Measurements from ENCODE around the gene RET.
"Not testable (repeated sequence)": the region's sequence is repeated elsewhere in the genome, so short reads cannot be mapped to it uniquely, and the experiment has no call there.

RET gene

GRCh38 chr10:43137717-43138020, 60.8 kb downstream of the RET start:
- Mint-ChIP-seq H3K27me3 (no peaks in the 10 kb centered on the region), H3K4me1 (peaks cover 32 to 76% of the 10 kb centered on the region in 2 donors), H3K9me3 (no peaks in the 10 kb centered on the region), H3K36me3 (peaks cover 2 to 10% of the 10 kb centered on the region in 2 donors), H3K27ac (peak overlapping the region; percentile 96), H3K4me3 (peak overlapping the region; percentile 97 to 99)
- DNase-seq: no peak
- ATAC-seq (replicated peaks): peak; percentile 36 to 41

GRCh38 chr10:43138021-43138756, 61.3 kb downstream of the RET start, which contains the start of gene CSGALNACT2:
Gene CSGALNACT2 (plus strand): TSS chr10:43138445. CDS start chr10:43155150, 16,705 bp downstream.
- ATAC-seq (replicated peaks) (peak; percentile 79 to 84), DNase-seq (peak; percentile 85)
- H3K27me3 Mint-ChIP-seq: no peaks in the 10 kb centered on the region
- peaks cover 32 to 72% of the 10 kb centered on the region in 2 donors for H3K4me1 Mint-ChIP-seq
- peak within 1 kb of the TSS; percentile 97 to 99 for H3K4me3 Mint-ChIP-seq
- H3K36me3 Mint-ChIP-seq: peaks cover 2 to 10% of the 10 kb centered on the region in 2 donors
- H3K27ac Mint-ChIP-seq: peak within 1 kb of the TSS; percentile 99
- H3K9me3 Mint-ChIP-seq: no peaks in the 10 kb centered on the region

DNA sequence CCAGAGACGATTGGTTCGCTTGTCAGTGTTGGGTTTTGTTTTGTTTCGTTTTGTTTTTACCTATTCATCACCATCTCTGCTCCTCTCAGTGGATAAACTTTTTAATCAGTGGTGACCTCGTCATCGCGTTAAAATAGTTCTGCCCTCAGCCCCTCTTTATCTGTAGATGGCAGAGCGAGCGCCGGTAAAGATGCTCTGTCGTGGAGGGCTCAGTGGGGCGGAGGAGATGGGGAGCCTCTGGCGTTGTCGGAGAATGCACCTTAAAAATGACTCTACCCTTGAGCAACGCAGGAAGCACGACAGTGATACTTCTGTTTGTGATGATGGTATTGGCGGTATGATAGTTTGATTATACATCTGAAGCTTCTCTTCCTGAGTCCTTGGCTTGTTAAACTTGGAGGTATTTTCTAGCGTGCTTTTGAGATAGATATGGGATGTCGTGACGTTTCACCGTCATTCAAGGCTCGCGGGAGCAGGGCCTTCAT, 61.9 kb downstream of the RET start:
- H3K36me3 Mint-ChIP-seq: peaks cover 2 to 10% of the 10 kb centered on the region in 2 donors
- peak overlapping the region; percentile 97 to 99 for H3K4me3 Mint-ChIP-seq
- no peaks in the 10 kb centered on the region for H3K9me3 Mint-ChIP-seq
- ATAC-seq (replicated peaks): peak; percentile 60 to 66
- peaks cover 34 to 76% of the 10 kb centered on the region in 2 donors for H3K4me1 Mint-ChIP-seq
- DNase-seq: peak; percentile 52
- H3K27ac Mint-ChIP-seq: peak overlapping the region; percentile 99
- no peaks in the 10 kb centered on the region for H3K27me3 Mint-ChIP-seq

DNA sequence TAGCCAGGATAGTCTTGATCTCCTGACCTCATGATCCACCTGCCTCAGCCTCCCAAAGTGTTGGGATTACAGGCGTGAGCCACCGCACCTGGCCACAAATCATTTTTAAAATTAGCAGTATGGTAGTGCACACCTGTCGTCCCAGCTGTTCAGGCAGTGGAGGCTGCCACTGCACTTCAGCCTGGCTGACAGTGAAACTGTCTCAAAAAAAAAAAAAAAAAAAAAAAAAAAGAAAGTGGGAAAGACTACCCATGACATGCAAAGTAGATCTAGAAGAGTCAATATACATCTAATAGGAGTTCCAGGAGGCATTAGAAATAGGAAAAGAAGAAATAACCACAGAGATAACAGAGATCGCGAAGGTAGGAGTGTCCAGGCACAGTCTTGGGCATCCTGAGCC, 64.6 kb downstream of the RET start:
- Mint-ChIP-seq H3K27me3 (no peaks in the 10 kb centered on the region), H3K27ac (peak overlapping the region; percentile 9), H3K4me1 (peaks cover 36 to 81% of the 10 kb centered on the region in 2 donors), H3K4me3 (peak overlapping the region in 1 of 2 donors; percentile 43), H3K36me3 (peaks cover 2 to 5% of the 10 kb centered on the region in 2 donors), H3K9me3 (peaks cover 0 to 1% of the 10 kb centered on the region in 2 donors)
- DNase-seq: no peak
- ATAC-seq (replicated peaks): no peak

GRCh38 chr10:43145311-43145710, 68.4 kb downstream of the RET start:
- no peak overlapping the region for H3K4me3 Mint-ChIP-seq
- no peaks in the 10 kb centered on the region for H3K27me3 Mint-ChIP-seq
- no peak overlapping the region for H3K27ac Mint-ChIP-seq

GRCh38 chr10:43145936-43146335, 69.1 kb downstream of the RET start:
- H3K4me3 Mint-ChIP-seq; ATAC-seq (replicated peaks); H3K27me3 Mint-ChIP-seq; H3K9me3 Mint-ChIP-seq; DNase-seq: not testable (repeated sequence)
- Mint-ChIP-seq H3K4me1 (peaks cover 19 to 60% of the 10 kb centered on the region in 2 donors), H3K36me3 (peaks cover 10 to 20% of the 10 kb centered on the region in 2 donors), H3K27ac (peak overlapping the region; percentile 31)

More at GRCh38 chr10:43145311-43145710, 68.4 kb downstream of the RET start:
- peaks cover 0 to 5% of the 10 kb centered on the region in 2 donors for H3K9me3 Mint-ChIP-seq
- no peak for ATAC-seq (replicated peaks)
- H3K4me1 Mint-ChIP-seq: peaks cover 24 to 66% of the 10 kb centered on the region in 2 donors
- DNase-seq: no peak
- peaks cover 10 to 20% of the 10 kb centered on the region in 2 donors for H3K36me3 Mint-ChIP-seq

GRCh38 chr10:43151371-43151770, 74.5 kb downstream of the RET start:
- Mint-ChIP-seq H3K4me1 (peaks cover 16 to 34% of the 10 kb centered on the region in 2 donors), H3K27me3 (no peaks in the 10 kb centered on the region), H3K36me3 (peaks cover 11 to 18% of the 10 kb centered on the region in 2 donors), H3K4me3 (no peak overlapping the region), H3K9me3 (peaks cover 0 to 4% of the 10 kb centered on the region in 2 donors), H3K27ac (no peak overlapping the region)
- ATAC-seq (replicated peaks) (no peak), DNase-seq (no peak)

GRCh38 chr10:43153901-43154300, 77.0 kb downstream of the RET start:
- Mint-ChIP-seq H3K27me3 (no peaks in the 10 kb centered on the region), H3K4me3 (no peak overlapping the region), H3K27ac (no peak overlapping the region), H3K9me3 (peaks cover 0 to under 1% of the 10 kb centered on the region in 2 donors), H3K36me3 (peaks cover 16% of the 10 kb centered on the region in 2 donors), H3K4me1 (peaks cover 17 to 30% of the 10 kb centered on the region in 2 donors)
- ATAC-seq (replicated peaks) (no peak), DNase-seq (no peak)

GRCh38 chr10:43155221-43155620, 78.4 kb downstream of the RET start:
- H3K36me3 Mint-ChIP-seq: peaks cover 11 to 14% of the 10 kb centered on the region in 2 donors
- no peak overlapping the region for H3K27ac Mint-ChIP-seq
- DNase-seq (no peak), ATAC-seq (replicated peaks) (no peak)
- H3K9me3 Mint-ChIP-seq: no peaks in the 10 kb centered on the region
- peaks cover 17 to 33% of the 10 kb centered on the region in 2 donors for H3K4me1 Mint-ChIP-seq
- no peaks in the 10 kb centered on the region for H3K27me3 Mint-ChIP-seq
- no peak overlapping the region for H3K4me3 Mint-ChIP-seq

GRCh38 chr10:43155741-43156140, 78.9 kb downstream of the RET start:
- DNase-seq (no peak), ATAC-seq (replicated peaks) (no peak)
- Mint-ChIP-seq H3K27ac (no peak overlapping the region), H3K4me3 (no peak overlapping the region), H3K36me3 (peaks cover 11 to 16% of the 10 kb centered on the region in 2 donors), H3K4me1 (peaks cover 18 to 38% of the 10 kb centered on the region in 2 donors), H3K9me3 (no peaks in the 10 kb centered on the region), H3K27me3 (no peaks in the 10 kb centered on the region)

DNA sequence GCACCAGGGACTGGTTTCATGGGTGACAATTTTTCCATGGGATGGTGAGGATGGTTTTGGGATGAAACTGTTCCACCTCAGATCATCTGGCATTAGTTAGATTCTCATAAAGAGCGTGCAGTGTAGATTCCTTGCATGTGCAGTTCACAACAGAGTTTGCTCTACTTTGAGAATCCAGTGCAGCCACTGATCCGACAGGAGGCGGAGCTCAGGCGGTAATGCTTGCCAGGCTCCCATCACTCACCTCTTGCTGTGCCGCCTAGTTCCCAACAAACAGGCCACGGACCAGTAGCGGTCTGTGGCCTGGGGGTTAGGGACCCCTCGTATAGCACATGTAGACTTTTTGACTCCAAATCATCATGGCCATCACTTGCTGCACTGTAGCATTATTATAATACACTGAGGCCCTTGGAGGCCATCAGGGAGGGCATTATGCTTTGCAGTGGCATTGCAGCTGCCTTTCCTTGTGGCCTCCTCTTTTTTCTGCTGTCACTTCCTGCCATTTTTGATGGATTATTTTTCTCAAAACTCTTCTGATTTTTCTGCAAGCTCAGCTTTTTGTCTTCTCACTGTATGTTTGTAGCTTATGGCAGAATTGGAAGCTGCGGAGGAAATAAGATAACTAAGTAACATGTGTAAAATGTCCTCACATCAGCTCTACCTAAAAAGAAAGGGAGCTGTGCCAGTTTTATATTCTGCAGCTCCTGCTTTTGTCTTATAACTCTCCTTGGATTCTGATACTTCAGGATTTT, 79.9 kb downstream of the RET start:
- H3K27ac Mint-ChIP-seq: peak overlapping the region; percentile 3
- H3K36me3 Mint-ChIP-seq: peaks cover 16 to 25% of the 10 kb centered on the region in 2 donors
- H3K4me1 Mint-ChIP-seq: peaks cover 21 to 41% of the 10 kb centered on the region in 2 donors
- H3K9me3 Mint-ChIP-seq: no peaks in the 10 kb centered on the region
- ATAC-seq (replicated peaks): no peak
- no peaks in the 10 kb centered on the region for H3K27me3 Mint-ChIP-seq
- no peak for DNase-seq
- H3K4me3 Mint-ChIP-seq: no peak overlapping the region

DNA sequence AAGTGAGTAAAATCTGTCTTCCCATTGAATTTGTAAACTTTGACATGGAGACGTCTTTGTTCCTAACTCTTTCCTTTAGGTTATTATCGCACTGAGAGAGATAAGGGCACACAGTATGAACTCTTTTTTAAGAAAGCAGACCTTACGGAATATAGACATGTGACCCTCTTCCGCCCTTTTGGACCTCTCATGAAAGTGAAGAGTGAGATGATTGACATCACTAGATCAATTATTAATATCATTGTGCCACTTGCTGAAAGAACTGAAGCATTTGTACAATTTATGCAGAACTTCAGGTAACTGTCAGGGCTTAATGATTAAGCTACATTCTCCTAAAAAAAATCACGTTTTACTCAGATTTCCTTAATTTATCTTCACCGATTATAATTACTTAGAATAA, 81.8 kb downstream of the RET start:
- no peak overlapping the region for H3K27ac Mint-ChIP-seq
- H3K27me3 Mint-ChIP-seq: no peaks in the 10 kb centered on the region
- H3K4me1 Mint-ChIP-seq: peaks cover 23 to 40% of the 10 kb centered on the region in 2 donors
- ATAC-seq (replicated peaks) (no peak), DNase-seq (no peak)
- H3K36me3 Mint-ChIP-seq: peaks cover 27 to 42% of the 10 kb centered on the region in 2 donors
- no peaks in the 10 kb centered on the region for H3K9me3 Mint-ChIP-seq
- H3K4me3 Mint-ChIP-seq: no peak overlapping the region

DNA sequence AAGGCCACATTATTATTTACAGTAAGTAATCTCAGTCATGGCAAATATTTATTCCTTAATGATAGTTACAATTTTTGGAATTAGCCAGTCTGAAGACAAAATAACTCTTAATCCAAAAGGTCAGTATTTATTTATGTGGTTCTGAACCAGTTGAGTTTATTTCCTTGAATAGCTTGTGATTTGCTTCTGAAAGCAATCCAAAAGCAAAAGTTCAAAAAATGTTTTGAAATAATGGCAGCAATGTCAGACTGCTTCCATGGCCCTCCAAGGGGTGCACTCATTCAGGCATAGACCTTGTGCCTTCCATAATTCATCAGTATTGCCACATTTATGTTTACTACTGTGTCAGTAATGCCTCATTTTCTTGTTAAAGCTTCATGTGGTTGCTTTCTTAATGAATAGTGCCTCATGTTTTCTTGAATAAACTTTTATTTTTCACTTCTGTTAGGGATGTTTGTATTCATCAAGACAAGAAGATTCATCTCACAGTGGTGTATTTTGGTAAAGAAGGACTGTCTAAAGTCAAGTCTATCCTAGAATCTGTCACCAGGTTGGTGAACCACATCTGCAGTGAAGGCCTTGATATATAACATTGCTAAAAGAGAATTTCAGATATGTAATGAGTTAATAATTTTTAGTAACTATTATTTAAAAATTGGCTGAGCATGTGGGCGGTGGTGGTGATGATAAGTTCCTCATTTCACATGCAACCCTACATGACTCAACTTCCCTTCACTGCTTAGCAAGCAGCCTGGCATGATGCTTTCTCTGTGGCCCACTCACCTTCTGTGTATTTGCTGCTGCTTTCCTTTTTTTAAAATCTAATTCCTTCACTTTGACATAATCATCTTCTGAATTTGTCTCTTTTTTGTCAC, 83.4 kb downstream of the RET start:
- Mint-ChIP-seq H3K27ac (peak overlapping the region; percentile 56), H3K9me3 (no peaks in the 10 kb centered on the region), H3K36me3 (peaks cover 29 to 49% of the 10 kb centered on the region in 2 donors), H3K27me3 (no peaks in the 10 kb centered on the region), H3K4me3 (peak overlapping the region; percentile 9 to 22), H3K4me1 (peaks cover 21 to 36% of the 10 kb centered on the region in 2 donors)
- ATAC-seq (replicated peaks): peak; percentile 95 to 96
- peak; percentile 13 for DNase-seq

DNA sequence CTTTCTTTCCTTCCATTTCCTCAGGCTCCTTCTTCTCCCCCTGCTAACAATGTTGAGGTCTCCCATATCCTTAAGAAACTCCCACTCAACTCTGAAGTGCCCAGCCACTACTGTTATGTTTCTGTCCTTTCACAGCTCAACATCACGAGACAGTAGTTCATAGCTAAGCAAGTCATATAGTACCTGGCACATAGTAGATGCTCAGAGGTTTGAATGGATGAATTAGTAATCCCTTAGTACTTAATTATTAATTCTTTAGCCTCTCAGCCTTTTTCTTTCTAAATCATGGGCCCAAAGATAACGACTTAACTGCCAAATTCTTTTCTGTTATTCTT, 84.0 kb downstream of the RET start:
- ATAC-seq (replicated peaks) (peak; percentile 82 to 88), DNase-seq (no peak)
- Mint-ChIP-seq H3K27ac (peak overlapping the region; percentile 56), H3K9me3 (no peaks in the 10 kb centered on the region), H3K36me3 (peaks cover 29 to 47% of the 10 kb centered on the region in 2 donors), H3K4me3 (peak overlapping the region; percentile 9 to 22), H3K4me1 (peaks cover 18 to 30% of the 10 kb centered on the region in 2 donors), H3K27me3 (no peaks in the 10 kb centered on the region)

All from stimulated activated naive B cell treated with anti-CD40 and anti-IgM and Interleukin-4, amounts not matched to agents 10 μg/mL and 1 μg/mL and 100 μg/mL, for 72 hours (primary cell).